BLaER1 (cell line): ENCODE data around the gene SH3PXD2A.

Experiments used
- H3K27ac ChIP-seq: shearing (Covaris generic); formaldehyde crosslinking; 2 replicates; pipeline ENCODE4 v1.8.1; 2022
- H3K27me3 ChIP-seq: shearing (Covaris generic); formaldehyde crosslinking; 2 replicates; pipeline ENCODE4 v1.8.1; 2022
- H3K36me3 ChIP-seq: shearing (Covaris generic); formaldehyde crosslinking; 2 replicates; pipeline ENCODE4 v1.8.1; 2022
- H3K4me1 ChIP-seq: shearing (Covaris generic); formaldehyde crosslinking; 2 replicates; pipeline ENCODE4 v1.8.1; 2022
- H3K4me2 ChIP-seq: shearing (Covaris generic); formaldehyde crosslinking; 2 replicates; pipeline ENCODE4 v1.8.1; 2022
- H3K4me3 ChIP-seq: shearing (Covaris generic); formaldehyde crosslinking; 2 replicates; pipeline ENCODE4 v1.8.1; 2022
- H3K9ac ChIP-seq: shearing (Covaris generic); formaldehyde crosslinking; 2 replicates; pipeline ENCODE4 v1.8.1; 2022
- H3K9me3 ChIP-seq: shearing (Covaris generic); formaldehyde crosslinking; 2 replicates; pipeline ENCODE4 v1.8.1; 2022
- H4K20me1 ChIP-seq: shearing (Covaris generic); formaldehyde crosslinking; 2 replicates; pipeline ENCODE4 v1.8.1; 2022
- Cebpa-rat ChIP-seq: shearing (Covaris generic); IDR thresholded peaks from 2 replicates; pipeline ENCODE4 v1.8.1; 2022

The SH3PXD2A gene

GRCh38 chr10:103747193-103747865, 108.0 kb downstream of the SH3PXD2A start:
- no peaks in the 10 kb centered on the region for H3K27me3 ChIP-seq
- H3K4me1 ChIP-seq: peaks cover 68% of the 10 kb centered on the region
- H3K4me3 ChIP-seq: no peak overlapping the region
- no peaks in the 10 kb centered on the region for H3K9me3 ChIP-seq
- H3K4me2 ChIP-seq: peak overlapping the region; percentile 75
- H3K9ac ChIP-seq: peak overlapping the region; percentile 33; the same call in 1 of the 2 replicates
- H3K36me3 ChIP-seq: peaks cover 60% of the 10 kb centered on the region
- peaks cover 58% of the 10 kb centered on the region for H4K20me1 ChIP-seq
- no peak for TF ChIP-seq Cebpa-rat
- peak overlapping the region; percentile 68 for H3K27ac ChIP-seq

GRCh38 chr10:103746598-103746997, 108.8 kb downstream of the SH3PXD2A start:
- Histone ChIP-seq H3K4me1 (peaks cover 60% of the 10 kb centered on the region), H4K20me1 (peaks cover 58% of the 10 kb centered on the region), H3K9ac (no peak overlapping the region), H3K27me3 (no peaks in the 10 kb centered on the region), H3K4me2 (peak overlapping the region; percentile 75), H3K9me3 (no peaks in the 10 kb centered on the region), H3K27ac (peak overlapping the region; percentile 68), H3K4me3 (no peak overlapping the region), H3K36me3 (peaks cover 62% of the 10 kb centered on the region)
- no peak for TF ChIP-seq Cebpa-rat

- Histone ChIP-seq H3K27ac (peak overlapping the region; percentile 68), H3K36me3 (peaks cover 71% of the 10 kb centered on the region), H3K4me2 (peak overlapping the region; percentile 75), H3K9ac (no peak overlapping the region), H3K27me3 (no peaks in the 10 kb centered on the region), H3K4me1 (peaks cover 57% of the 10 kb centered on the region), H3K4me3 (no peak overlapping the region), H4K20me1 (peaks cover 60% of the 10 kb centered on the region), H3K9me3 (no peaks in the 10 kb centered on the region)
- no peak for TF ChIP-seq Cebpa-rat
Observed at GRCh38 chr10:103745341-103746247, 109.8 kb downstream of the SH3PXD2A start.

- no peak for TF ChIP-seq Cebpa-rat
- Histone ChIP-seq H3K4me2 (no peak overlapping the region), H3K9ac (no peak overlapping the region), H3K4me1 (peaks cover 71% of the 10 kb centered on the region), H3K27me3 (no peaks in the 10 kb centered on the region), H3K36me3 (peaks cover 73% of the 10 kb centered on the region), H4K20me1 (peaks cover 75% of the 10 kb centered on the region), H3K4me3 (no peak overlapping the region), H3K27ac (0 out of 2 replicates have a peak overlapping the region, but pooled peaks have one; percentile 3), H3K9me3 (no peaks in the 10 kb centered on the region)
Observed at GRCh38 chr10:103742824-103743223, 112.6 kb downstream of the SH3PXD2A start.

- Histone ChIP-seq H3K9me3 (no peaks in the 10 kb centered on the region), H3K27ac (no peak overlapping the region), H3K4me2 (no peak overlapping the region), H3K9ac (no peak overlapping the region), H3K36me3 (peaks cover 82% of the 10 kb centered on the region), H3K4me3 (no peak overlapping the region), H3K27me3 (no peaks in the 10 kb centered on the region), H3K4me1 (peaks cover 55% of the 10 kb centered on the region), H4K20me1 (peaks cover 83% of the 10 kb centered on the region)
- no peak for TF ChIP-seq Cebpa-rat
Observed at GRCh38 chr10:103740611-103741010, 114.8 kb downstream of the SH3PXD2A start.

GRCh38 chr10:103739039-103739764, 116.2 kb downstream of the SH3PXD2A start:
- Histone ChIP-seq H3K4me2 (no peak overlapping the region), H3K4me3 (no peak overlapping the region), H3K27ac (no peak overlapping the region)

GRCh38 chr10:103737735-103738367, 117.5 kb downstream of the SH3PXD2A start:
- peak overlapping the region; percentile 20 for H3K4me2 ChIP-seq
- no peaks in the 10 kb centered on the region for H3K9me3 ChIP-seq
- H3K4me3 ChIP-seq: no peak overlapping the region
- H4K20me1 ChIP-seq: peaks cover 83% of the 10 kb centered on the region
- no peak overlapping the region for H3K9ac ChIP-seq
- no peaks in the 10 kb centered on the region for H3K27me3 ChIP-seq
- peaks cover 33% of the 10 kb centered on the region for H3K4me1 ChIP-seq
- no peak overlapping the region for H3K27ac ChIP-seq
- peaks cover 93% of the 10 kb centered on the region for H3K36me3 ChIP-seq
- no peak for TF ChIP-seq Cebpa-rat

More at GRCh38 chr10:103739039-103739764, 116.2 kb downstream of the SH3PXD2A start:
- H3K9me3 ChIP-seq: no peaks in the 10 kb centered on the region
- no peak overlapping the region for H3K9ac ChIP-seq
- peaks cover 77% of the 10 kb centered on the region for H4K20me1 ChIP-seq
- peaks cover 41% of the 10 kb centered on the region for H3K4me1 ChIP-seq
- no peaks in the 10 kb centered on the region for H3K27me3 ChIP-seq
- TF ChIP-seq Cebpa-rat: no peak
- peaks cover 89% of the 10 kb centered on the region for H3K36me3 ChIP-seq

GRCh38 chr10:103736763-103737162, 118.6 kb downstream of the SH3PXD2A start:
- peaks cover 90% of the 10 kb centered on the region for H3K36me3 ChIP-seq
- H4K20me1 ChIP-seq: peaks cover 83% of the 10 kb centered on the region
- no peak overlapping the region for H3K27ac ChIP-seq
- H3K27me3 ChIP-seq: no peaks in the 10 kb centered on the region
- H3K4me1 ChIP-seq: peaks cover 33% of the 10 kb centered on the region
- no peak for TF ChIP-seq Cebpa-rat
- H3K9me3 ChIP-seq: no peaks in the 10 kb centered on the region
- H3K4me2 ChIP-seq: no peak overlapping the region
- H3K4me3 ChIP-seq: no peak overlapping the region
- no peak overlapping the region for H3K9ac ChIP-seq

GRCh38 chr10:103736044-103736443, 119.3 kb downstream of the SH3PXD2A start:
- Histone ChIP-seq H3K4me1 (peaks cover 35% of the 10 kb centered on the region), H3K9ac (no peak overlapping the region), H4K20me1 (peaks cover 83% of the 10 kb centered on the region), H3K27me3 (no peaks in the 10 kb centered on the region), H3K4me3 (no peak overlapping the region), H3K4me2 (no peak overlapping the region), H3K9me3 (no peaks in the 10 kb centered on the region), H3K36me3 (peaks cover 90% of the 10 kb centered on the region), H3K27ac (no peak overlapping the region)
- TF ChIP-seq Cebpa-rat: no peak
